Measurements from ENCODE around the gene ITK.

DNA sequence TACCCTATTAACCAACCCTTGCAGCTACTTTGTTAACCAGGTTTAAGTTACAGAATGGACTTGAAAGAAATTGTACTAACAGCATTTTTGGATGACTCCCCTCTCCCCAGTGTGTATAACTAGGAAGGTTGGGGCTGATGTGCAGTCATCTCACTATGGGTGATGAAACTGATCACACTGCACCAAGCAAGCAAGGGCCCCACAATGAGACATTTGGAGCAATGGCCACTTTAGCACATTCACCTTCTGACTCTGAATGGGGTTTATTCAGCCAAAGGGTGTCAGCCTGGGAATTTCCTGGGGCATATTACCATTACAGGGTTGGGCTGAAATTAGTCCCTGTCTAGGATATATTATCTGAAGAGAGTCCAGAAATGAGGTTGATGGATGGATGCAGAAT is 66.6 kb downstream of the ITK start:
- TF ChIP-seq, protein P1, sequence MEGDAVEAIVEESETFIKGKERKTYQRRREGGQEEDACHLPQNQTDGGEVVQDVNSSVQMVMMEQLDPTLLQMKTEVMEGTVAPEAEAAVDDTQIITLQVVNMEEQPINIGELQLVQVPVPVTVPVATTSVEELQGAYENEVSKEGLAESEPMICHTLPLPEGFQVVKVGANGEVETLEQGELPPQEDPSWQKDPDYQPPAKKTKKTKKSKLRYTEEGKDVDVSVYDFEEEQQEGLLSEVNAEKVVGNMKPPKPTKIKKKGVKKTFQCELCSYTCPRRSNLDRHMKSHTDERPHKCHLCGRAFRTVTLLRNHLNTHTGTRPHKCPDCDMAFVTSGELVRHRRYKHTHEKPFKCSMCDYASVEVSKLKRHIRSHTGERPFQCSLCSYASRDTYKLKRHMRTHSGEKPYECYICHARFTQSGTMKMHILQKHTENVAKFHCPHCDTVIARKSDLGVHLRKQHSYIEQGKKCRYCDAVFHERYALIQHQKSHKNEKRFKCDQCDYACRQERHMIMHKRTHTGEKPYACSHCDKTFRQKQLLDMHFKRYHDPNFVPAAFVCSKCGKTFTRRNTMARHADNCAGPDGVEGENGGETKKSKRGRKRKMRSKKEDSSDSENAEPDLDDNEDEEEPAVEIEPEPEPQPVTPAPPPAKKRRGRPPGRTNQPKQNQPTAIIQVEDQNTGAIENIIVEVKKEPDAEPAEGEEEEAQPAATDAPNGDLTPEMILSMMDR (optimal IDR thresholded peaks at IDR 0.05 in 1 of 3, IDR thresholded peaks at IDR 0.05 in 1 of 3, conservative IDR thresholded peaks at IDR 0.05 in 1 of 3; ENCODE audit: extremely low read depth in 1 of 3, insufficient read depth in 2 of 3, low read length in 3 of 3) = no peak
- no peak for TF ChIP-seq EZH2 (IDR thresholded peaks at IDR 0.05; ENCODE audit: low read length)
